Nephron (organoid): Measurements from ENCODE around the gene FMNL2.

Experiments used
- H3K27ac Mint-ChIP-seq, 3 experiments: 2 replicates each; pipeline ENCODE4 v1.8.0; 2020; ENCODE audit warnings: mixed read lengths in 3 of 3, mild to moderate bottlenecking in 2 of 3, moderate library complexity in 1 of 3
- H3K27me3 Mint-ChIP-seq: 2 replicates; pipeline ENCODE4 v1.8.0; 2021; ENCODE audit warnings: low read depth, mild to moderate bottlenecking, moderate library complexity, mixed read lengths
- H3K36me3 Mint-ChIP-seq: 2 replicates; pipeline ENCODE4 v1.8.0; 2020; ENCODE audit warnings: low read depth, mixed read lengths
- H3K4me1 Mint-ChIP-seq: 2 replicates; pipeline ENCODE4 v1.8.0; 2020; ENCODE audit warnings: mixed read lengths
- H3K4me3 Mint-ChIP-seq, 3 experiments: 2 replicates each; pipeline ENCODE4 v1.8.0; 2020; ENCODE audit warnings: mild to moderate bottlenecking in 3 of 3, mixed read lengths in 3 of 3, moderate library complexity in 2 of 3
- H3K9me3 Mint-ChIP-seq: 2 replicates; pipeline ENCODE4 v1.8.0; 2020; ENCODE audit warnings: mixed read lengths
- TF ChIP-seq, protein P1 (sequence below), 3 experiments: fragments of 200-600 bp; sonication (generic); IDR thresholded peaks; one replicate each; pipeline ENCODE4 v1.5.0; 2021; ENCODE audit warnings: antibody characterized with exemption in 3 of 3; ENCODE audit not compliant: unreplicated experiment in 3 of 3

FMNL2 gene

DNA sequence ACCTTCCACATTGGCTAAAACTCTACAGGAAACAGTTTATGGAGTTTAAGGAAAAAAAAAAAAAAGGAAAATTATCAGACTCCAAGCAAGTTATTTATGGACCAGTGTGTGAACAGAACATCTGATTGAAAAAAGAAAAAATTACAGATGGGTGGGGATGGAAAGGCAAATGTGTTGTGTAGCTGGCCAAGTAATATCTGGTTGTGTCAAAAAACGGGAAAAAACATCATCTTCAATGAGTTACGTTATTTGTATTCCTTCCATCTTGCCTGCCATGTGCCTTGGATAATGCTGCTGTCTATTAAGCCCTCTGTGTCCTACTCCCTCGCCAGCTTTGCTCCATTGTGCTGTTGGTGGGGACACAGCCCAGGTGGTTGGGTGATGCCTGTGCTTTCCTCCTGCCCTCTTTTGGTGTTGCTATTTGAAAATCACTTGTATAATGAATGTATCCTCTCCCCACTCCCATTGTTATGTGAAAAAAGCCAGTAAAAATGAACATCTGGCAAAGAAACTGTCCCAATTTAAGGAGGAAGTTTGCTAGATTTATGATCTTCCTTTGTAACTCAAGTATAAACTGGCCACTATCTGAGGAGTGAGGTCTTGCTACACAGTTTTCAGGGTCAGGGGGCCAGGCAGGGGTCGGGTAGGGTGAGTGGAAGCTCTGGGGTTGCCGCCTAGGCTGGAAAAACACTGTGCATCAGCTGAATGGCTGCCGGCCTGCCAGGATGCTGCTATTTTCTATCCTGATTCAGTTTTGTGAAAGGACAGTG lies 155.9 kb downstream of the FMNL2 start:
- peak overlapping the region; percentile 78 to 95 (median 84) for H3K27ac Mint-ChIP-seq
- H3K4me1 Mint-ChIP-seq, result peaks cover 71% of the 10 kb centered on the region
- TF ChIP-seq, protein P1, sequence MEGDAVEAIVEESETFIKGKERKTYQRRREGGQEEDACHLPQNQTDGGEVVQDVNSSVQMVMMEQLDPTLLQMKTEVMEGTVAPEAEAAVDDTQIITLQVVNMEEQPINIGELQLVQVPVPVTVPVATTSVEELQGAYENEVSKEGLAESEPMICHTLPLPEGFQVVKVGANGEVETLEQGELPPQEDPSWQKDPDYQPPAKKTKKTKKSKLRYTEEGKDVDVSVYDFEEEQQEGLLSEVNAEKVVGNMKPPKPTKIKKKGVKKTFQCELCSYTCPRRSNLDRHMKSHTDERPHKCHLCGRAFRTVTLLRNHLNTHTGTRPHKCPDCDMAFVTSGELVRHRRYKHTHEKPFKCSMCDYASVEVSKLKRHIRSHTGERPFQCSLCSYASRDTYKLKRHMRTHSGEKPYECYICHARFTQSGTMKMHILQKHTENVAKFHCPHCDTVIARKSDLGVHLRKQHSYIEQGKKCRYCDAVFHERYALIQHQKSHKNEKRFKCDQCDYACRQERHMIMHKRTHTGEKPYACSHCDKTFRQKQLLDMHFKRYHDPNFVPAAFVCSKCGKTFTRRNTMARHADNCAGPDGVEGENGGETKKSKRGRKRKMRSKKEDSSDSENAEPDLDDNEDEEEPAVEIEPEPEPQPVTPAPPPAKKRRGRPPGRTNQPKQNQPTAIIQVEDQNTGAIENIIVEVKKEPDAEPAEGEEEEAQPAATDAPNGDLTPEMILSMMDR (IDR thresholded peaks at IDR 0.05; ENCODE audit: unreplicated experiment in 3 of 3), result no peak
- no peaks in the 10 kb centered on the region for H3K27me3 Mint-ChIP-seq
- H3K9me3 Mint-ChIP-seq, result no peaks in the 10 kb centered on the region
- H3K36me3 Mint-ChIP-seq, result no peaks in the 10 kb centered on the region
- peak overlapping the region; percentile 35 to 62 (median 46) for H3K4me3 Mint-ChIP-seq

DNA sequence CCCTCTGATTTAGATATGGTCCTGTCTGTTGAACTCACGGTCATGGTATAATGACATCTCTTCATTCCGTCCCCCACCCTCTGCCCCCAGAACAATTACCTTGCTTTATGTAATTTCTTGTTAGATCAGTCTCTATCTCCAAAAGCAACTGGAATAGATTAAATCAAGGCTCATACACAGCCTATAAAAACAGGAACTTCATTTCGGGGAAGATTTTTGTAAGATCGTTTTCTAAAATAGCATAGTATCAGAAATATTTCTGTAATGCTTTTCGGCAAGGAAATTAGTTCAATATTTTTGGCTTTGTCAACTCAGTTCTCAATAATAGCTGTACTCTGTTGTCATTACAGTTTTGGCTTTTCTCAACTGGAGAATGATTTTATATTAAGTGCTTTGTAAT lies 157.2 kb downstream of the FMNL2 start:
- H3K4me1 Mint-ChIP-seq, result peaks cover 59% of the 10 kb centered on the region
- no peaks in the 10 kb centered on the region for H3K27me3 Mint-ChIP-seq
- H3K36me3 Mint-ChIP-seq, result peaks cover 11% of the 10 kb centered on the region
- no peak overlapping the region for H3K4me3 Mint-ChIP-seq
- TF ChIP-seq, protein P1 (IDR thresholded peaks at IDR 0.05; ENCODE audit: unreplicated experiment in 3 of 3), result no peak
- H3K27ac Mint-ChIP-seq, result peak overlapping the region; percentile 78 to 95 (median 85)
- H3K9me3 Mint-ChIP-seq, result peaks cover 3% of the 10 kb centered on the region

DNA sequence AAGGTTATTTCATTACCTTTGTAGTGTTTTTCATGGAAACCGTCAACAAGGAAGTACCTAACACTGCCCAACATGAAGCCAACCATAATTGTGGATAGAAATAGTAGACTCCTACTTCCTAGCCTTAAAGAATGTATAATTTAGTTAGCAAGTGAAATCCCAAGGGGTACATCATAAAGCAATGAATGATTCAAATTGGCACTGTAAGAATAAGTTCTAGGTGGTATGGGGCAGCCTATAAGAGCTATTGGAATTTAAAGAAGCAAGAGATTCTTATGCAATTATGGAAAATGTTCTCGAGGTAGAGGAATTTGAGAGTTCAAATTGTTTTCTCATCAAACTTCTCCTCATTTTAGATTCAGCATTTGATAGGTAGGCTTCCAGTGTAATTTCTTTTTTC lies 157.9 kb downstream of the FMNL2 start:
- Mint-ChIP-seq H3K4me1 (peaks cover 58% of the 10 kb centered on the region), H3K36me3 (peaks cover 19% of the 10 kb centered on the region), H3K27ac (peak overlapping the region; percentile 78 to 95 (median 81)), H3K4me3 (no peak overlapping the region), H3K27me3 (no peaks in the 10 kb centered on the region), H3K9me3 (peaks cover 10% of the 10 kb centered on the region)
- TF ChIP-seq, protein P1 (IDR thresholded peaks at IDR 0.05; ENCODE audit: unreplicated experiment in 3 of 3), result no peak

GRCh38 chr2:152493417-152493816 lies 158.4 kb downstream of the FMNL2 start:
- Mint-ChIP-seq H3K27me3 (no peaks in the 10 kb centered on the region), H3K27ac (peak overlapping the region; percentile 78 to 95 (median 81)), H3K4me3 (peak overlapping the region in 1 of 3 experiments; percentile 22), H3K9me3 (peaks cover 11% of the 10 kb centered on the region), H3K36me3 (peaks cover 22% of the 10 kb centered on the region), H3K4me1 (peaks cover 56% of the 10 kb centered on the region)
- TF ChIP-seq, protein P1 (IDR thresholded peaks at IDR 0.05; ENCODE audit: unreplicated experiment in 3 of 3), result no peak

DNA sequence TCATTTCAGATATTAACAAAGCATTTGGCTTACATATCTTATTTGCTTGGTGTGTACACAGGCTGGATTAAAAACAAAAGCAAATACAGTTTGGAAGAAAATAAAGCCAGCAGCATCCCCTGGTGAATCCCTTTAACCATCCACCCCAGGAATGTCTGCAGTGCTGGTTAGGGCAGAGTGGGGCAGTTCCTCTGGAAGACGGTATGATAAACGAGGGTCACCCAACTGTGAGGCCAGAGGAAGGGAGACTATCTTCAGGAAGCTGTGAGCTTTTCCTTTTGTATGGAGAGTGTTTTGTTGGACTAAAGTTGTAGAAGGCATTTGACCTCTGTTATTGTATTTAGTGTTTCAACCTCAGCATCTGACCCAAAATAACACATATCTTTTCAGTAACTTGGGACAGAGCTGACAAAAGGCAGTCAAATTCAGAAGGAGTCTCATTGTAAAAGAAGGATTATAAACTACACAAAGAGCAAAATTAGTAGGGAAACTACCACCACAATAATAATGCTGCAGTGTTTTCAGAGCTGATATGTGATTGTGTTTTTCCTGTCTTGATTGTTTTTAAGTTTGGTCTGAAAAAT lies 159.1 kb downstream of the FMNL2 start:
- Mint-ChIP-seq H3K4me3 (no peak overlapping the region), H3K4me1 (peaks cover 59% of the 10 kb centered on the region), H3K27me3 (no peaks in the 10 kb centered on the region), H3K27ac (peak overlapping the region; percentile 78 to 95 (median 81)), H3K36me3 (peaks cover 25% of the 10 kb centered on the region), H3K9me3 (peaks cover 11% of the 10 kb centered on the region)
- TF ChIP-seq, protein P1 (IDR thresholded peaks at IDR 0.05; ENCODE audit: unreplicated experiment in 3 of 3), result no peak
